Glutamatergic neuron (in vitro differentiated cells): Measurements from ENCODE around the gene MTHFR. TPM values are rescaled to one million over a fixed set of nuclear protein-coding genes. Genes with fewer than 3 reads are reported as not detected.

ENCODE experiments used
- DNase-seq: peaks from one replicate; pipeline ENCODE4 v3.0.0; 2022
- H3K27ac Mint-ChIP-seq: one replicate; pipeline ENCODE4 v1.8.0; 2020; ENCODE audit warnings: mild to moderate bottlenecking, mixed read lengths, inconsistent platforms; ENCODE audit not compliant: unreplicated experiment
- H3K27me3 Mint-ChIP-seq: one replicate; pipeline ENCODE4 v1.8.0; 2020; ENCODE audit warnings: mild to moderate bottlenecking, moderate library complexity, mixed read lengths, inconsistent platforms; ENCODE audit not compliant: unreplicated experiment
- H3K36me3 Mint-ChIP-seq: one replicate; pipeline ENCODE4 v1.8.0; 2020; ENCODE audit warnings: mild to moderate bottlenecking, mixed read lengths, inconsistent platforms; ENCODE audit not compliant: unreplicated experiment
- H3K4me1 Mint-ChIP-seq: one replicate; pipeline ENCODE4 v1.8.0; 2020; ENCODE audit warnings: mild to moderate bottlenecking, low read depth, mixed read lengths, inconsistent platforms; ENCODE audit not compliant: unreplicated experiment
- H3K4me3 Mint-ChIP-seq: one replicate; pipeline ENCODE4 v1.8.0; 2020; ENCODE audit warnings: mild to moderate bottlenecking, mixed read lengths, inconsistent platforms; ENCODE audit not compliant: unreplicated experiment
- H3K9me3 Mint-ChIP-seq: one replicate; pipeline ENCODE4 v1.8.0; 2020; ENCODE audit warnings: mild to moderate bottlenecking, moderate library complexity, mixed read lengths, inconsistent platforms; ENCODE audit not compliant: unreplicated experiment
- CTCF ChIP-seq: fragments of 200-600 bp; sonication (generic); IDR thresholded peaks from one replicate; pipeline ENCODE4 v1.5.0; 2021; ENCODE audit not compliant: partially characterized antibody, unreplicated experiment
- total RNA-seq: library from RNA; stranded (reverse); fragmentation: NEBNext Ultra II Directional; extraction: Animal tissue kit (Norgen Biotek cat#: 25700); gene quantifications from one replicate; pipeline ENCODE4 v1.2.1, GENCODE V29; 2021; ENCODE audit not compliant: unreplicated experiment

Gene MTHFR
- total RNA-seq, 1 donor from 2014 or later, result 83.2 TPM

GRCh38 chr1:11796036-11796828, 9.5 kb downstream of the MTHFR start:
- Mint-ChIP-seq H3K4me3 (no peak overlapping the region), H3K4me1 (peaks cover 2% of the 10 kb centered on the region), H3K9me3 (peaks cover 5% of the 10 kb centered on the region), H3K27ac (no peak overlapping the region), H3K27me3 (peaks cover 5% of the 10 kb centered on the region), H3K36me3 (no peaks in the 10 kb centered on the region)
- DNase-seq, result no peak
- TF ChIP-seq CTCF, result no peak

GRCh38 chr1:11795238-11795890, 10.4 kb downstream of the MTHFR start:
- Mint-ChIP-seq H3K27ac (no peak overlapping the region), H3K4me3 (no peak overlapping the region), H3K9me3 (peaks cover 5% of the 10 kb centered on the region)

GRCh38 chr1:11794446-11795237, 11.1 kb downstream of the MTHFR start:
- Mint-ChIP-seq H3K9me3 (peaks cover 5% of the 10 kb centered on the region), H3K4me3 (no peak overlapping the region), H3K4me1 (no peaks in the 10 kb centered on the region), H3K27me3 (peaks cover 10% of the 10 kb centered on the region), H3K36me3 (no peaks in the 10 kb centered on the region), H3K27ac (no peak overlapping the region)
- TF ChIP-seq CTCF, result no peak
- no peak for DNase-seq

More at GRCh38 chr1:11795238-11795890, 10.4 kb downstream of the MTHFR start:
- peaks cover 9% of the 10 kb centered on the region for H3K27me3 Mint-ChIP-seq
- TF ChIP-seq CTCF, result no peak
- no peaks in the 10 kb centered on the region for H3K36me3 Mint-ChIP-seq
- no peak for DNase-seq
- H3K4me1 Mint-ChIP-seq, result no peaks in the 10 kb centered on the region

GRCh38 chr1:11793819-11794218, 11.9 kb downstream of the MTHFR start:
- Mint-ChIP-seq H3K9me3 (peaks cover 5% of the 10 kb centered on the region), H3K27me3 (peaks cover 8% of the 10 kb centered on the region), H3K27ac (no peak overlapping the region), H3K4me3 (no peak overlapping the region), H3K4me1 (no peaks in the 10 kb centered on the region), H3K36me3 (no peaks in the 10 kb centered on the region)
- DNase-seq, result no peak
- TF ChIP-seq CTCF, result no peak
